ENCODE results near the gene GSTM5.
"Not testable (repeated sequence)": the region's sequence is repeated elsewhere in the genome, so short reads cannot be mapped to it uniquely, and the experiment has no call there.

The GSTM5 gene

DNA sequence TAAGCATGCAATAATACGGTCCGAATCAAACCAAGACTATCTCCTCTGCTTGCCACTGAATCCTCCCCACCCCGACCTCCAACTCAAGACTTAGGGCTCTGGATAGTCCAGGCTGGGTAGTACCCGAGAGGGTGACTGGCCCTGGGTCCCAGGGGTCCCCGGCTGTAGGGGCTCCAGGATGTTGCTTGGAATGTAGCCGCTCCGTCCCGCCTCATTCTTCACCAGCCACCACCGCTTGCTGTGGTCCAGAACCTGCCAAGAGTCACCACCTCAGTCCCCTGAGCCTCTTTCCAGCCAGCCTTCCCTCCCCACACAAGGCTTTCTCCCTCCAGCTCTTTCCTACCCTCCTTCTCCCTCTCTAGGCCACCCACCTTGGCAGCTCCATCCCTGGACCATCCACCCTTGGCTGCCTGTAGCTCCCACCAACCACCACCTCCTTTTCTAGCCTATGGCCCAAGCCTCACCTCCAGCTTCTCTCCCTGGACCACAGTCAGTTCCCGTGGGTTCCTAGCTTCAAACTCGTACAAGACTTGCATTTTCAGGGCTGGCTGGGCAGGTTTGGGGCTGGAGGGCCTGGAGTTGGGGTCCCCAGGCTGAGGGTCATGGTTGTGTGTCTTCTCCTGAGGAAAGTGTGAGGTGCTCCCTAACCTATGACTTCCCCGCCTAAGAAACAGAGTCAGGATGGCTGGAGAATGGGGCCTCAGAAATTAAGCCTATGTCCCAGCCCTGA lies 39.6 kb downstream of the GSTM5 start:
- Histone ChIP-seq H3K27ac (ENCODE audit: low read depth, low read length) (no peak overlapping the region), H3K4me1 (ENCODE audit: control insufficient read depth, insufficient read depth, low read length, unreplicated experiment) (no peaks in the 10 kb centered on the region)

DNA sequence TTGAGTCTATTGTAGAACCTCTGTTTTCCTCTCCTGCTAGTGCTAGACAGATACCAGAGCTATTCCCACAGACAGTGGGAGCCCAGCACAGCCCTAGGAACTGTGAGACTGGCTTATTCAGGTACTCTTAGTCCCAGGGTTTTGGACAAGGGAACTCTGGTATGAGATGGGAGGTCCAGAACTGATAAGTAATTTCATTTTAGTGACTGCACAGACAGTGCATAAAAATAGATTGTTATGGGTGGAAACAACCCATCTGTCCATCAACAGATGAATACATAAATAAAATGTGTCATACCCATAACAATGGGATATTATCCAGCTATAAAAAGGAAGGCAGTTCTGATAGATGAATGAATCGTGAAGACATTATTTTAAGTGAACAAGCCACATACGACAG lies 42.7 kb downstream of the GSTM5 start:
- Histone ChIP-seq H3K79me2 (ENCODE audit: control insufficient read depth, insufficient read depth, low read length, unreplicated experiment) (no peaks in the 10 kb centered on the region), H3K27ac (ENCODE audit: low read depth, low read length) (no peak overlapping the region), H3K27me3 (ENCODE audit: insufficient read depth, low read length) (peaks cover 23% of the 10 kb centered on the region), H3K36me3 (ENCODE audit: insufficient read depth, low read length) (no peaks in the 10 kb centered on the region), H3K4me3 (ENCODE audit: low read depth, low read length) (no peak overlapping the region), H2AFZ (ENCODE audit: low read length, unreplicated experiment) (no peak overlapping the region), H3K4me1 (ENCODE audit: control insufficient read depth, insufficient read depth, low read length, unreplicated experiment) (no peaks in the 10 kb centered on the region)

More for the DNA sequence above, 39.6 kb downstream of the GSTM5 start:
- Histone ChIP-seq H2AFZ (ENCODE audit: low read length, unreplicated experiment) (no peak overlapping the region), H3K79me2 (ENCODE audit: control insufficient read depth, insufficient read depth, low read length, unreplicated experiment) (no peaks in the 10 kb centered on the region), H3K27me3 (ENCODE audit: insufficient read depth, low read length) (peaks cover 34% of the 10 kb centered on the region), H3K36me3 (ENCODE audit: insufficient read depth, low read length) (no peaks in the 10 kb centered on the region), H3K4me3 (ENCODE audit: low read depth, low read length) (no peak overlapping the region)

DNA sequence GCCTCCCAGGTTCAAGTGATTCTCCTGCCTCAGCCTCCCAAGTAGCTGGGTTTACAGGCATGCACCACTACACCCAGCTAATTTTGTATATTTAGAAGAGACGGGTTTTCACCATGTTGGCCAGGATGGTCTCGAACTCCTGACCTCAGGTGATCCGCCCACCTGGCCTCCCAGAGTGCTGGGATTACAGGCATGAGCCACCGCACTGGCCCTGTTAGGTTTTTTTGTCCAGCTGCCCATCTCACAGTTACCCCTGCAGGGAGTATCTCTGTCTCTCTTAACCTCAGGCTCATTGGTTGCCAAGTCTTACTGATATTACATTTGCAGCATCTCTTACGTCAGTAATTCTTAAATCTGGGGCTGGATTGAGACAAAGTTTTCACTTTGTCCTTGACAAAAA lies 44.3 kb downstream of the GSTM5 start:
- not testable (repeated sequence) for H3K4me1 ChIP-seq (ENCODE audit: control insufficient read depth, insufficient read depth, low read length, unreplicated experiment); H2AFZ ChIP-seq (ENCODE audit: low read length, unreplicated experiment); H3K27ac ChIP-seq (ENCODE audit: low read depth, low read length); H3K4me3 ChIP-seq (ENCODE audit: low read depth, low read length); H3K36me3 ChIP-seq (ENCODE audit: insufficient read depth, low read length); H3K27me3 ChIP-seq (ENCODE audit: insufficient read depth, low read length); H3K79me2 ChIP-seq (ENCODE audit: control insufficient read depth, insufficient read depth, low read length, unreplicated experiment)

DNA sequence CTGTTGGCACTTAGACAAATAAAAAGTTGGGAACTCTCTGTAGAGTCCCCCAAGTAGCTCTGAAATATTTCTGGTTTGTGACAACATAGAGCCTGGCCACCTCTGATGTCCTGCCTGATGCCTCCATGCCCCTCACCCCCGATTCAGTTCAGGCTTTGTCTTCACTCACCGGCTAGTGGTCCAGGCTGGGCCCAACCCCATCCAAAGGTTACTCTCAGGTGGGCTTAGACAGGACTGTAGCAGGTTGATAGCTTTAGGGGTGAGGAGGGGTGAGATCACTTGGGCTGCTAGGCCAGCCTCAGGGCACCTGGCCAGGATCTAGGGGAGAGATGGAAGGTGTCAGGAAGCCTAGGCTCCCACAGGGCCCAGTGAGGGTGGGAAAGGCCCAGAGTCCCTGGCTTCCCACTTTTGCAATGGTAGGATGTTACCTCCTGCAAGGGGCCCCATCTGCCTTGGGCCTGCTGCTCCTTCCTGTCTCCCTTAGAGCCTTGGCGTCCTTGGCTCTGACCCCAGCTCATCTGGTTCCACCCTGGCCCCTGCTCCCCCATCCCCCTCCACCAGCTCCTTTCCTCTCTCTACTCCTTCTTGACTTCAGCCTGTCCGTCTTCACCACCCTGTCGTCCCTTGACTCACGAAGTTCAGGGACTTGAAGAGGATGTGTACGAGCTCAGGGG lies 44.9 kb downstream of the GSTM5 start:
- H3K27me3 ChIP-seq (ENCODE audit: insufficient read depth, low read length), result peaks cover 6% of the 10 kb centered on the region; the same call in 1 of the 2 replicates
- H3K4me3 ChIP-seq (ENCODE audit: low read depth, low read length), result no peak overlapping the region
- no peak overlapping the region for H2AFZ ChIP-seq (ENCODE audit: low read length, unreplicated experiment)
- no peaks in the 10 kb centered on the region for H3K36me3 ChIP-seq (ENCODE audit: insufficient read depth, low read length)
- no peaks in the 10 kb centered on the region for H3K4me1 ChIP-seq (ENCODE audit: control insufficient read depth, insufficient read depth, low read length, unreplicated experiment)
- H3K27ac ChIP-seq (ENCODE audit: low read depth, low read length), result no peak overlapping the region
- no peaks in the 10 kb centered on the region for H3K79me2 ChIP-seq (ENCODE audit: control insufficient read depth, insufficient read depth, low read length, unreplicated experiment)

DNA sequence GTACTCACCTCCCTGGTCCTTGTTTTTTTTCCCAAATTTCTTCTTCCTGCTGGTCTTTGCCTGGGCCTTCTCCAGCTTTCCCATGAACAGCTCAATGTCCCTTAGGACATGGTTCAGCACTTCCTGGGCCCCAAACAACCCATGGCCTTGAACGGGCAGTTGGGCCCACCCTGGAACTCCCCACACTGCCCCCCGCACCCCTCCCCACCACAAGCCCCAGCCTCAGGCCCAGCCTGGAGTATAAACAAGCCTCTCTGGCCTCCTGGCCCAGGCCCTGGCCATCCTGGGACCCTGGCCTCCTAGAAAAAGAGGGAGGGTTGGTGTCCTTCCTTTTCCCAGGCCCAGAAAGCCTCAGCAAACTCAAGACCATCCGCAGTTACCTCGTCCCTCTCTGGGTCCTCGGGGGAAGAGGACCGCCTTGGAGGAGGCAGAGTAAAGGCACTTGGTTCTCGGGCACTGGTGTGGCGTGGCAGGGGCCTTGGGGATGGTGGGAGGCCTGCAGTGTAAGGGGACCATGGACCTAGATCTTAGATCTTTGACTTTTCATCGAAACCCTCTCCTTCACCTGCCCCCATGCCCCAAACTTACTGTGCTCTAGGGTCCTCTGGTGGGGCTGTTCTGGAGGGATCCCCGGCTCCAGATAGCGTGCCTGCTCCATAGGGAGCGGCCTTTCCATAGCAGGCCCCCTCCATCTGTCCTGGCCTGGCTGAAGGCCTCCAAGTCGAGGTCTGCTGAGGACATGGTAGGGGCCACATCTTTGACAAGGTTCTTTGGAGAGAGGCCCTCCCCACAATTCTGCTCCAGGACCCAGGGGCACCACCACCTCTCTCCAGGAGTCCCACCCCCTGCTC lies 46.1 kb downstream of the GSTM5 start:
- no peaks in the 10 kb centered on the region for H3K27me3 ChIP-seq (ENCODE audit: insufficient read depth, low read length)
- peaks cover 1% of the 10 kb centered on the region for H3K4me1 ChIP-seq (ENCODE audit: control insufficient read depth, insufficient read depth, low read length, unreplicated experiment)
- no peaks in the 10 kb centered on the region for H3K79me2 ChIP-seq (ENCODE audit: control insufficient read depth, insufficient read depth, low read length, unreplicated experiment)
- no peak overlapping the region for H3K4me3 ChIP-seq (ENCODE audit: low read depth, low read length)
- H3K27ac ChIP-seq (ENCODE audit: low read depth, low read length), result no peak overlapping the region
- H2AFZ ChIP-seq (ENCODE audit: low read length, unreplicated experiment), result no peak overlapping the region
- no peaks in the 10 kb centered on the region for H3K36me3 ChIP-seq (ENCODE audit: insufficient read depth, low read length)

DNA sequence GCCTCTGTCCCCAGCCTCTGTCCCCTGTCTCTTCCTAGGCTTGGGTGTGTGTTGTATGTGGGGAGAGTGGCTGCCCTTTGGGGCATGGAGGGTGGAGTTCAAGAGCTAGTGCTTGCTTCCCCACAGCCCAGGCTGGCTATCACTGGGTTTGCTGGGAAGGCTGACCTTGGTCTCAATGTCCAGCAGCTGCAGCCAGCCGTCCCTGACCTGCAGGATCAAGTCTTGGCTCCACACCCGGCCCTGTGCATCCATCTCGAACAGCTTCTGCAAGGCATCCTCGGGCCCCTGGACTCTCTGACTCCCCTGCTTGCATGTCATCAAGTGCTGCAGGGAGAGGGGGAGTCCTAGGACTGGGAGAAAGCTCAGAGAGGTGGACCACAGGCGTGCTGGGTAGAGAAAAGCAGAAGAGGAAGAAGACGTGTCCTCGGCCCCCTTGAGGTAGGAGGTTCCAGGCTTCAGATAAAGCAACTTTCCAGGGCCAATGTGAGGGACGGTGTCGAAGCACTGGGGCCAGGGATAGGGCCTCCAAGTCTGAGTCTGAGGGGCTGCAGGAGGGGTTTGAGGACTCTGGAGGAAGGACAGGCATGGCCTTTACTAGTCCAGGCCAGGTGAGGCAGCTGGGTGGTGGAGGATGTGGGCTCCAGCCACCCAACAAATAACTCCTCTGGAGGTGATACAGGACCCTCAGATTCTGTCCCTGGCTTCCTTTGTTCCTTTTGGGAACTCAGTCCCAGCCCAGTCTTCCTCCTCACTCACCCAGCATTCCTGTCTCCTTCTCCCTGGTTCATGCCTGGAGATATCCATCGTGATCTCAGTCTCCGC lies 47.7 kb downstream of the GSTM5 start:
- no peaks in the 10 kb centered on the region for H3K27me3 ChIP-seq (ENCODE audit: insufficient read depth, low read length)
- H3K4me3 ChIP-seq (ENCODE audit: low read depth, low read length), result no peak overlapping the region
- no peaks in the 10 kb centered on the region for H3K36me3 ChIP-seq (ENCODE audit: insufficient read depth, low read length)
- H3K79me2 ChIP-seq (ENCODE audit: control insufficient read depth, insufficient read depth, low read length, unreplicated experiment), result no peaks in the 10 kb centered on the region
- no peak overlapping the region for H3K27ac ChIP-seq (ENCODE audit: low read depth, low read length)
- peaks cover 5% of the 10 kb centered on the region for H3K4me1 ChIP-seq (ENCODE audit: control insufficient read depth, insufficient read depth, low read length, unreplicated experiment)
- no peak overlapping the region for H2AFZ ChIP-seq (ENCODE audit: low read length, unreplicated experiment)

DNA sequence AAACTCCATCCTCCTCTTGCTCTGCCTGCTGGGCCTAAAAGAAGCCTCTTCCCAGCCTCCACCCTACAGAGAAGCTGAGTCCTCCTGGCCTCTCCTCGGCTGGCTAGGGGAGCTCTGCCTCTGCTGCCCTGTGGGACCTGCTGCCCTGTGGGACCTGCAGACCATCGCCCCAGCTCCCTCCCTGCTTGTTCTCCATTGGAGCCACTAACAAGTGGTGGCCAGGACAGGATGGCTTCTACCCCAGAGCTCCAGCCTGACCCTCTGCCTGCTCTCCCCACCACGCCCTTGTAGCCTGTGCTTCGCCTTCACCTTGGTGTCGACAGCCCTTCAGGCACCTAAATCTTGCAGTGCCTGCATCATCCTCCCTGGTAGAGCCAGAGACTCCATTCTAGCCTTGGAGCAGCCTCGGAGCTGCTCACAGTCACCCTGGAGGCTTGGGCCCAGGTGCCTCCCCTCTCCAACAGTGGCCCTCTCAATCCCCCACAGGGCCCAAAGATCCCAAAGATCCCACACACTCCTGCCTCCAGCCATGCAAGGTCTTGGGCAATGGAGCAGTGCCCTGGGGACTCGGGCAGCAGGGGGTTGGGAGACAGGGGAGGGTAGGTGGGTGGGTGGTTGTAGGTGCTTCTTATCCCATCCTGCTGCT lies 48.7 kb downstream of the GSTM5 start:
- H3K4me1 ChIP-seq (ENCODE audit: control insufficient read depth, insufficient read depth, low read length, unreplicated experiment), result peaks cover 5% of the 10 kb centered on the region
- no peaks in the 10 kb centered on the region for H3K36me3 ChIP-seq (ENCODE audit: insufficient read depth, low read length)
- no peak overlapping the region for H3K27ac ChIP-seq (ENCODE audit: low read depth, low read length)
- H3K79me2 ChIP-seq (ENCODE audit: control insufficient read depth, insufficient read depth, low read length, unreplicated experiment), result no peaks in the 10 kb centered on the region
- no peak overlapping the region for H2AFZ ChIP-seq (ENCODE audit: low read length, unreplicated experiment)
- H3K4me3 ChIP-seq (ENCODE audit: low read depth, low read length), result no peak overlapping the region
- H3K27me3 ChIP-seq (ENCODE audit: insufficient read depth, low read length), result no peaks in the 10 kb centered on the region

DNA sequence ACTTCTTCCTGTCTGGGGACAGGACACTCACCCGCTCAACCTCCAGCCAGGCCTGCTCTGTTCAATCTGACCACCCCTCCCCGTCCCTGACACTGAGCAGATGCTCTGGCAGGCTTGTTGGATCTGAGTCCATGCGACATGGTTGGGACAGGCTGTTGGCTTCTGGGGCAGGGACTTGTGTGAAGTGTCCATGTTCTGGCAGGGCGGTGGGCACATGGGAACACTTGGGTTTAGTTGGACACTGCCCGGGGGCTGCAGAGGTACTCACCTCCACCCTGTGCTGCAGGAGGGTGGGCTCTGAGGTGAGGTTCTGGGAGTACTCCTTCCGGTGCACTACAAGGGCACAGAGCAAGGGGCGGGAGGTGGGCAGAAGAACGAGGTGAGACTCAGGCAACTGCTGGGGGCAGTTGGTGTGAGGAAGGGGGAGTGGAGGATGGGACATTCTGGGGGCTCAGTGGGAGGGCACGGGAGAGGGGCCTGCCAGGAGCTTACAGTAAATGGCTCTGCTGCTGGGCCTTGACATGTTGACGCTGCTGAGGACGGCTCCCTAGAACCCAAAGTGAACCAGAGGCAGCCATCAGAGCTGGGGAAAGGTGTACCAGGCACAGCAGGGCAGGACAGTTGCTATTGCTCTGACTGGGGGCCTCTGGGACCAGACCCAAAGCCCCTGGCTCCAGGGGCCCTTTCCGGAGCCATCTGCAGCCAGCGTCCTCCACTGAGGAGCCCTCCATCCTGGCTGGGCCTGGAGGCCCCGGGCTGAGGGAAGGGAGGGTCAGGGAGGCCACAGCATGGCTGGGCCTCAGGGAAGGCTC lies 49.4 kb downstream of the GSTM5 start:
- no peaks in the 10 kb centered on the region for H3K27me3 ChIP-seq (ENCODE audit: insufficient read depth, low read length)
- H3K4me3 ChIP-seq (ENCODE audit: low read depth, low read length), result no peak overlapping the region
- H2AFZ ChIP-seq (ENCODE audit: low read length, unreplicated experiment), result no peak overlapping the region
- peaks cover 5% of the 10 kb centered on the region for H3K4me1 ChIP-seq (ENCODE audit: control insufficient read depth, insufficient read depth, low read length, unreplicated experiment)
- no peak overlapping the region for H3K27ac ChIP-seq (ENCODE audit: low read depth, low read length)
- H3K36me3 ChIP-seq (ENCODE audit: insufficient read depth, low read length), result no peaks in the 10 kb centered on the region
- no peaks in the 10 kb centered on the region for H3K79me2 ChIP-seq (ENCODE audit: control insufficient read depth, insufficient read depth, low read length, unreplicated experiment)

DNA sequence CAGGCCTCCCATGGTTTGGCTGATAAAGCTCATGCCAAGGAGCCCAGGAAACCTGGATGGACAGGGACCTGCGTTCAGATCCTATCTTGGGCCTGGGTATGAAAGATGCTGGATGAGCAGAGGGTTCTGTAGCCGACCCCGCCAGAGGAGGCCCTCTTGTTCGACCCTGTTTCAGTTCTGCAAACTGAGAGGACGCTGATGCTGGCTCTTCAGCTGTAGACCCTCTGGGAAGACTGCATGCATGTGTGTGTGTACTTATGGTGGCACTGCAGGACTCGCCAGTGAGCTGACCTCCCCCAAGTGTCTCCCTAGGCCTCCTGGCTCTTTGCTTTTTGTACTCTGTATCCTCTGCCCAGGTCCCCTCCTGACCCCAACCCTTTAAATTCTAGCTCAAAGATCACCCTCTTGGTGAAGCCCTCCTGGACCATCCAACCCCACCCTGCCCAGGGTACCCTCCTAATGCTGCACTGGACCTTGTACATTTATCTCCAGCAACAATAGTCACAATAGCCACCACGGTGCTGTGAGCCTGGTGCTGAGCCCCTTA lies 50.1 kb downstream of the GSTM5 start:
- Histone ChIP-seq H3K27ac (ENCODE audit: low read depth, low read length) (no peak overlapping the region), H3K4me3 (ENCODE audit: low read depth, low read length) (no peak overlapping the region), H3K27me3 (ENCODE audit: insufficient read depth, low read length) (no peaks in the 10 kb centered on the region), H3K36me3 (ENCODE audit: insufficient read depth, low read length) (no peaks in the 10 kb centered on the region), H3K4me1 (ENCODE audit: control insufficient read depth, insufficient read depth, low read length, unreplicated experiment) (peaks cover 5% of the 10 kb centered on the region), H3K79me2 (ENCODE audit: control insufficient read depth, insufficient read depth, low read length, unreplicated experiment) (no peaks in the 10 kb centered on the region), H2AFZ (ENCODE audit: low read length, unreplicated experiment) (no peak overlapping the region)
